WTC11 (cell line): ENCODE measurements around the gene SMIM13. TPM values are rescaled to one million over a fixed set of nuclear protein-coding genes. Genes with fewer than 3 reads are reported as not detected.

ENCODE experiments used
- ATAC-seq: fragments of 200-7000 bp; cut with Tn5 transposase; 2 replicates; pipeline ENCODE4 v1.10.0; 2021; ENCODE audit warnings: mild to moderate bottlenecking, moderate library complexity
- CTCF ChIA-PET: fragments of 300-600 bp; sonication (Branson Sonifier 250); formaldehyde crosslinking; loops from one replicate; lab custom pipeline; 2021; ENCODE audit warnings: antibody characterized with exemption; lab: Charles Lee
- POLR2A ChIA-PET: fragments of 350-600 bp; sonication (Branson Sonifier 250); formaldehyde crosslinking; loops from one replicate; lab custom pipeline; 2021; ENCODE audit warnings: antibody characterized with exemption; lab: Charles Lee
- DNase-seq: peaks from one replicate; pipeline ENCODE4 v3.0.0; 2021; ENCODE audit warnings: low spot score
- H3K27ac Mint-ChIP-seq: 2 replicates; pipeline ENCODE4 v1.8.0; 2021; ENCODE audit warnings: mixed read lengths
- H3K27me3 Mint-ChIP-seq: 2 replicates; pipeline ENCODE4 v1.8.0; 2021; ENCODE audit warnings: low read depth, mild to moderate bottlenecking, moderate library complexity, mixed read lengths
- H3K36me3 Mint-ChIP-seq: 2 replicates; pipeline ENCODE4 v1.8.0; 2021; ENCODE audit warnings: mixed read lengths
- H3K4me1 Mint-ChIP-seq: 2 replicates; pipeline ENCODE4 v1.8.0; 2022; ENCODE audit warnings: mixed read lengths
- H3K4me3 Mint-ChIP-seq: 2 replicates; pipeline ENCODE4 v1.8.0; 2021; ENCODE audit warnings: mild to moderate bottlenecking, moderate library complexity, mixed read lengths
- H3K9me3 Mint-ChIP-seq: 2 replicates; pipeline ENCODE4 v1.8.0; 2021; ENCODE audit warnings: mixed read lengths
- ELF4 ChIP-seq: sonication (generic); formaldehyde crosslinking; IDR thresholded peaks from 2 replicates; pipeline ENCODE4 v1.8.1; 2022; ENCODE audit warnings: low read depth, mild to moderate bottlenecking, moderate library complexity, missing genetic modification reagents
- ETV6 ChIP-seq: sonication (generic); formaldehyde crosslinking; IDR thresholded peaks from 2 replicates; pipeline ENCODE4 v1.8.1; 2022; ENCODE audit warnings: mild to moderate bottlenecking, missing genetic modification reagents
- FOXK1 ChIP-seq: sonication (generic); formaldehyde crosslinking; IDR thresholded peaks from 2 replicates; pipeline ENCODE4 v1.8.0; 2022; ENCODE audit warnings: mild to moderate bottlenecking, moderate library complexity, missing genetic modification reagents
- GTF2I ChIP-seq: fragments of 250-450 bp; sonication (Bioruptor Pico); conservative IDR thresholded peaks from 2 replicates; pipeline ENCODE4 v1.4.0; 2021; ENCODE audit warnings: mild to moderate bottlenecking
- JAZF1 ChIP-seq: fragments of 250-450 bp; sonication (Bioruptor Pico); IDR thresholded peaks from 2 replicates; pipeline ENCODE4 v1.9.0; 2021; ENCODE audit warnings: moderate library complexity, mild to moderate bottlenecking, inconsistent platforms
- MXD4 ChIP-seq: fragments of 250-450 bp; sonication (Bioruptor Pico); IDR thresholded peaks from 2 replicates; pipeline ENCODE4 v1.8.0; 2021; ENCODE audit warnings: mild to moderate bottlenecking, moderate library complexity, borderline replicate concordance
- NFE2L1 ChIP-seq: sonication (generic); formaldehyde crosslinking; IDR thresholded peaks from 2 replicates; pipeline ENCODE4 v1.8.1; 2023; ENCODE audit warnings: missing genetic modification reagents
- NR2C2 ChIP-seq: sonication (generic); formaldehyde crosslinking; IDR thresholded peaks from 2 replicates; pipeline ENCODE4 v1.8.0; 2022; ENCODE audit warnings: mild to moderate bottlenecking, missing genetic modification reagents
- NR3C1 ChIP-seq: sonication (generic); formaldehyde crosslinking; conservative IDR thresholded peaks from 2 replicates; pipeline ENCODE4 v1.8.1; 2023; ENCODE audit warnings: low read depth, mild to moderate bottlenecking, missing genetic modification reagents
- PRRX2 ChIP-seq: fragments of 250-450 bp; sonication (Bioruptor Pico); IDR thresholded peaks from 2 replicates; pipeline ENCODE4 v1.8.0; 2021; ENCODE audit warnings: mild to moderate bottlenecking
- TEAD1 ChIP-seq: sonication (generic); formaldehyde crosslinking; IDR thresholded peaks from 2 replicates; pipeline ENCODE4 v1.8.0; 2022; ENCODE audit warnings: mild to moderate bottlenecking, missing genetic modification reagents
- ZNF396 ChIP-seq: fragments of 250-450 bp; sonication (Bioruptor Pico); IDR thresholded peaks from 2 replicates; pipeline ENCODE4 v1.8.0; 2021; ENCODE audit warnings: mild to moderate bottlenecking, moderate library complexity, borderline replicate concordance
- ZNF671 ChIP-seq: fragments of 250-450 bp; sonication (Bioruptor Pico); IDR thresholded peaks from 2 replicates; pipeline ENCODE4 v1.8.0; 2021; ENCODE audit warnings: mild to moderate bottlenecking
- total RNA-seq: library from RNA; stranded (reverse); gene quantifications from 3 replicates; pipeline ENCODE4 v1.2.3, GENCODE V29; 2021
- TF ChIP-seq, protein P1 (sequence below): fragments of 250-450 bp; sonication (Bioruptor Pico); IDR thresholded peaks from 2 replicates; pipeline ENCODE4 v1.8.0; 2021; ENCODE audit warnings: mild to moderate bottlenecking
- TF ChIP-seq, protein P2 (sequence below): sonication (generic); formaldehyde crosslinking; IDR thresholded peaks from 2 replicates; pipeline ENCODE4 v1.8.0; 2023; ENCODE audit warnings: missing genetic modification reagents
- TF ChIP-seq, protein P3 (sequence below): sonication (generic); formaldehyde crosslinking; conservative IDR thresholded peaks from 2 replicates; pipeline ENCODE4 v1.8.1; 2023; ENCODE audit warnings: mild to moderate bottlenecking, low read depth, missing genetic modification reagents, moderate library complexity
- TF ChIP-seq, protein P4 (sequence below): fragments of 250-450 bp; sonication (Bioruptor Pico); IDR thresholded peaks from 2 replicates; pipeline ENCODE4 v1.9.0; 2021; ENCODE audit warnings: moderate library complexity, mild to moderate bottlenecking, inconsistent platforms, borderline replicate concordance
- TF ChIP-seq, protein P5 (sequence below): sonication (generic); formaldehyde crosslinking; IDR thresholded peaks from 2 replicates; pipeline ENCODE4 v1.8.0; 2023; ENCODE audit warnings: mild to moderate bottlenecking, missing genetic modification reagents
- TF ChIP-seq, protein P6 (sequence below): sonication (generic); formaldehyde crosslinking; IDR thresholded peaks from 2 replicates; pipeline ENCODE4 v1.8.1; 2022; ENCODE audit warnings: mild to moderate bottlenecking, missing genetic modification reagents, moderate library complexity, borderline replicate concordance
- TF ChIP-seq, protein P7 (sequence below): sonication (generic); formaldehyde crosslinking; IDR thresholded peaks from 2 replicates; pipeline ENCODE4 v1.8.1; 2023; ENCODE audit warnings: mild to moderate bottlenecking, missing genetic modification reagents, moderate library complexity

The SMIM13 gene
- total RNA-seq, 1 experiment from 2014 or later: 9.7 TPM

DNA sequence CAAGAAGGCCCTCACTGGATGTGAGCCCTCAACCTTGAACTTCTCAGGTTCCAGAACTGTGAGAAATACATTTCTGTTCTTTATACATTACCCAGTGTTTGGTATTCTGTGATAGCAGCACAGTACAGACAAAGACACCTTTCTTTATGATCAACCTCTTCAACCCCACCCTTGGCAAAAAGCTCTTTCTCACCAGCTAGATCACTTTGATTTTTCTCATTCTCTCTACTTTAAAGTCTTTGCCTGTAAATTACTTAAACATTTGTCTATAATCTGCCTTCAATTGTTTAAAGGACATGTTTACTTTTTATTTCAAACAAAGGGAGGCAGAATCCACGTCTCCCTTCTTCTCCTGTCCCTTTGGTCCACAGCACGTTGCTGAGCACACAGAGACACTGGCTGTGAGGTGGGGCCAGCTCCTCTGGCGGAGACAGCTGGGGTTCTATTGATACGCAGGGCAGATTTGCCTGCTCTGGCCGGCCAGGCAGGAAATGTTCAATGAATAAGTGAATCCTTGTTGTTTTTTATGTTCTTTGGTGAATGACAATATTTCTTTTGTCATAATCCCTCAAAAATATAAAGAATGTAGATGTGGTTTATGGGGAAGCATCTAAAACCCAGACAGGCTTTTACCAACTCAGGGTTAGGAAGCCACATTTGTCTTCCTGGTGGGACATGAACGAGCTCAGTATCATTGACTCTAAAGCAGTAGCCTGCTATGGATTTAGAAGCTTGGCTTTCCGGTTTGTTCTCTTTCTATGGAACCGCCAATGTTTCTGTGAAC lies 86.0 kb downstream of the SMIM13 start:
- ATAC-seq (peak; percentile 93), DNase-seq (no peak)
- H3K36me3 Mint-ChIP-seq: peaks cover 23% of the 10 kb centered on the region
- POLR2A ChIA-PET: interaction anchor here (0.6 to 1.0 kb wide), 2 partner anchors 13 to 82 kb away, joined by 3 to 4 read pairs; no protein-coding TSS in a partner anchor
- no peaks in the 10 kb centered on the region; the same call in 1 of the 2 replicates for H3K27me3 Mint-ChIP-seq
- peak overlapping the region; percentile 2; the same call in 1 of the 2 replicates for H3K4me3 Mint-ChIP-seq
- peaks cover 22% of the 10 kb centered on the region for H3K4me1 Mint-ChIP-seq
- CTCF ChIA-PET: interaction anchor here (1.5 to 2.1 kb wide), 2 partner anchors 62 to 317 kb away, joined by 6 to 7 read pairs; no protein-coding TSS in a partner anchor
- TF ChIP-seq NR3C1 (CRISPR knock-in tag) (no peak), MXD4 (no peak), FOXK1 (0 out of 2 replicates have a peak, but pooled peaks have one; percentile 37)
- peak overlapping the region; percentile 1 for H3K27ac Mint-ChIP-seq
- H3K9me3 Mint-ChIP-seq: peaks cover 20% of the 10 kb centered on the region

DNA sequence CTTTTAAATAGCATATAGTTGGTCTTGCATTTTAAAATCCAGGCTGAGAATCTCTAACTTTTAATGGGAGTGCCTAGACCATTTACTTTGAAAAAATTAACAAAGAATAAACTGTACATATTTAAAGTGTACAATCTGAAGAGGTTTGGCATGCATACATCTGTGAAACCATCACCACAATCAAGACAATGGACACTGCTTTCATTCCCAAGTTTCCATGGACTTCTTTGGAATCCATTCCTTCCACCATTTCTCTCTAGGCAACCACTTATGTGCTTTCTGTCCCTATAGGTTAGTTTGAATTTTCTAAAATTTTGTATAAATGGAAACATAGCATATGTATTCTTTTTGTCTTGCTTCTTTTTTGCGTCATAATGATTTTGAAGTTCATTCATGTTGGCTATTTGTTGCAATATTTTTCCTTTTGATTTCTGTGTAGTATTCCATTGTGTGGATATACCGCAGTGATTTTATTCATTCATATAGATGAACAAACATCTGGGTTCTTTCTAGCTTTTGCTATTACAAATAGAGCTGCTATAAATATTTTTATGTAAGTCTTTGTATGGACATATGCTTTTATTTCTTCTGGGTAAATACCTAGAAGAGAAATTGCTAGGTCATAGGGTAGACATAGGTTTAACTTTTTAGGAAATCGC lies 88.0 kb downstream of the SMIM13 start:
- TF ChIP-seq, protein P1, sequence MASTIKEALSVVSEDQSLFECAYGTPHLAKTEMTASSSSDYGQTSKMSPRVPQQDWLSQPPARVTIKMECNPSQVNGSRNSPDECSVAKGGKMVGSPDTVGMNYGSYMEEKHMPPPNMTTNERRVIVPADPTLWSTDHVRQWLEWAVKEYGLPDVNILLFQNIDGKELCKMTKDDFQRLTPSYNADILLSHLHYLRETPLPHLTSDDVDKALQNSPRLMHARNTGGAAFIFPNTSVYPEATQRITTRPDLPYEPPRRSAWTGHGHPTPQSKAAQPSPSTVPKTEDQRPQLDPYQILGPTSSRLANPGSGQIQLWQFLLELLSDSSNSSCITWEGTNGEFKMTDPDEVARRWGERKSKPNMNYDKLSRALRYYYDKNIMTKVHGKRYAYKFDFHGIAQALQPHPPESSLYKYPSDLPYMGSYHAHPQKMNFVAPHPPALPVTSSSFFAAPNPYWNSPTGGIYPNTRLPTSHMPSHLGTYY (CRISPR knock-in tag): no peak
- no peak for TF ChIP-seq JAZF1 (CRISPR knock-in tag)
- TF ChIP-seq, protein P2, sequence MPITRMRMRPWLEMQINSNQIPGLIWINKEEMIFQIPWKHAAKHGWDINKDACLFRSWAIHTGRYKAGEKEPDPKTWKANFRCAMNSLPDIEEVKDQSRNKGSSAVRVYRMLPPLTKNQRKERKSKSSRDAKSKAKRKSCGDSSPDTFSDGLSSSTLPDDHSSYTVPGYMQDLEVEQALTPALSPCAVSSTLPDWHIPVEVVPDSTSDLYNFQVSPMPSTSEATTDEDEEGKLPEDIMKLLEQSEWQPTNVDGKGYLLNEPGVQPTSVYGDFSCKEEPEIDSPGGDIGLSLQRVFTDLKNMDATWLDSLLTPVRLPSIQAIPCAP (CRISPR knock-in tag): no peak
- no peak for TF ChIP-seq ELF4
- no peak for TF ChIP-seq ZNF671 (CRISPR knock-in tag)
- TF ChIP-seq PRRX2 (CRISPR knock-in tag): no peak
- TF ChIP-seq, protein P3, sequence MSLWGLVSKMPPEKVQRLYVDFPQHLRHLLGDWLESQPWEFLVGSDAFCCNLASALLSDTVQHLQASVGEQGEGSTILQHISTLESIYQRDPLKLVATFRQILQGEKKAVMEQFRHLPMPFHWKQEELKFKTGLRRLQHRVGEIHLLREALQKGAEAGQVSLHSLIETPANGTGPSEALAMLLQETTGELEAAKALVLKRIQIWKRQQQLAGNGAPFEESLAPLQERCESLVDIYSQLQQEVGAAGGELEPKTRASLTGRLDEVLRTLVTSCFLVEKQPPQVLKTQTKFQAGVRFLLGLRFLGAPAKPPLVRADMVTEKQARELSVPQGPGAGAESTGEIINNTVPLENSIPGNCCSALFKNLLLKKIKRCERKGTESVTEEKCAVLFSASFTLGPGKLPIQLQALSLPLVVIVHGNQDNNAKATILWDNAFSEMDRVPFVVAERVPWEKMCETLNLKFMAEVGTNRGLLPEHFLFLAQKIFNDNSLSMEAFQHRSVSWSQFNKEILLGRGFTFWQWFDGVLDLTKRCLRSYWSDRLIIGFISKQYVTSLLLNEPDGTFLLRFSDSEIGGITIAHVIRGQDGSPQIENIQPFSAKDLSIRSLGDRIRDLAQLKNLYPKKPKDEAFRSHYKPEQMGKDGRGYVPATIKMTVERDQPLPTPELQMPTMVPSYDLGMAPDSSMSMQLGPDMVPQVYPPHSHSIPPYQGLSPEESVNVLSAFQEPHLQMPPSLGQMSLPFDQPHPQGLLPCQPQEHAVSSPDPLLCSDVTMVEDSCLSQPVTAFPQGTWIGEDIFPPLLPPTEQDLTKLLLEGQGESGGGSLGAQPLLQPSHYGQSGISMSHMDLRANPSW (CRISPR knock-in tag): no peak
- TF ChIP-seq, protein P4, sequence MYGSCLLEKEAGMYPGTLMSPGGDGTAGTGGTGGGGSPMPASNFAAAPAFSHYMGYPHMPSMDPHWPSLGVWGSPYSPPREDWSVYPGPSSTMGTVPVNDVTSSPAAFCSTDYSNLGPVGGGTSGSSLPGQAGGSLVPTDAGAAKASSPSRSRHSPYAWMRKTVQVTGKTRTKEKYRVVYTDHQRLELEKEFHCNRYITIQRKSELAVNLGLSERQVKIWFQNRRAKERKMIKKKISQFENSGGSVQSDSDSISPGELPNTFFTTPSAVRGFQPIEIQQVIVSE (CRISPR knock-in tag): no peak
- no peak for TF ChIP-seq NR3C1 (CRISPR knock-in tag)
- no peak for TF ChIP-seq TEAD1
- no peak for TF ChIP-seq FOXK1
- TF ChIP-seq, protein P5, sequence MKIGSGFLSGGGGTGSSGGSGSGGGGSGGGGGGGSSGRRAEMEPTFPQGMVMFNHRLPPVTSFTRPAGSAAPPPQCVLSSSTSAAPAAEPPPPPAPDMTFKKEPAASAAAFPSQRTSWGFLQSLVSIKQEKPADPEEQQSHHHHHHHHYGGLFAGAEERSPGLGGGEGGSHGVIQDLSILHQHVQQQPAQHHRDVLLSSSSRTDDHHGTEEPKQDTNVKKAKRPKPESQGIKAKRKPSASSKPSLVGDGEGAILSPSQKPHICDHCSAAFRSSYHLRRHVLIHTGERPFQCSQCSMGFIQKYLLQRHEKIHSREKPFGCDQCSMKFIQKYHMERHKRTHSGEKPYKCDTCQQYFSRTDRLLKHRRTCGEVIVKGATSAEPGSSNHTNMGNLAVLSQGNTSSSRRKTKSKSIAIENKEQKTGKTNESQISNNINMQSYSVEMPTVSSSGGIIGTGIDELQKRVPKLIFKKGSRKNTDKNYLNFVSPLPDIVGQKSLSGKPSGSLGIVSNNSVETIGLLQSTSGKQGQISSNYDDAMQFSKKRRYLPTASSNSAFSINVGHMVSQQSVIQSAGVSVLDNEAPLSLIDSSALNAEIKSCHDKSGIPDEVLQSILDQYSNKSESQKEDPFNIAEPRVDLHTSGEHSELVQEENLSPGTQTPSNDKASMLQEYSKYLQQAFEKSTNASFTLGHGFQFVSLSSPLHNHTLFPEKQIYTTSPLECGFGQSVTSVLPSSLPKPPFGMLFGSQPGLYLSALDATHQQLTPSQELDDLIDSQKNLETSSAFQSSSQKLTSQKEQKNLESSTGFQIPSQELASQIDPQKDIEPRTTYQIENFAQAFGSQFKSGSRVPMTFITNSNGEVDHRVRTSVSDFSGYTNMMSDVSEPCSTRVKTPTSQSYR: no peak
- TF ChIP-seq NR2C2 (CRISPR knock-in tag): no peak
- TF ChIP-seq, protein P6, sequence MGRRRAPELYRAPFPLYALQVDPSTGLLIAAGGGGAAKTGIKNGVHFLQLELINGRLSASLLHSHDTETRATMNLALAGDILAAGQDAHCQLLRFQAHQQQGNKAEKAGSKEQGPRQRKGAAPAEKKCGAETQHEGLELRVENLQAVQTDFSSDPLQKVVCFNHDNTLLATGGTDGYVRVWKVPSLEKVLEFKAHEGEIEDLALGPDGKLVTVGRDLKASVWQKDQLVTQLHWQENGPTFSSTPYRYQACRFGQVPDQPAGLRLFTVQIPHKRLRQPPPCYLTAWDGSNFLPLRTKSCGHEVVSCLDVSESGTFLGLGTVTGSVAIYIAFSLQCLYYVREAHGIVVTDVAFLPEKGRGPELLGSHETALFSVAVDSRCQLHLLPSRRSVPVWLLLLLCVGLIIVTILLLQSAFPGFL: no peak
- no peak for TF ChIP-seq ZNF396 (CRISPR knock-in tag)
- TF ChIP-seq GTF2I (CRISPR knock-in tag): no peak
- TF ChIP-seq, protein P7, sequence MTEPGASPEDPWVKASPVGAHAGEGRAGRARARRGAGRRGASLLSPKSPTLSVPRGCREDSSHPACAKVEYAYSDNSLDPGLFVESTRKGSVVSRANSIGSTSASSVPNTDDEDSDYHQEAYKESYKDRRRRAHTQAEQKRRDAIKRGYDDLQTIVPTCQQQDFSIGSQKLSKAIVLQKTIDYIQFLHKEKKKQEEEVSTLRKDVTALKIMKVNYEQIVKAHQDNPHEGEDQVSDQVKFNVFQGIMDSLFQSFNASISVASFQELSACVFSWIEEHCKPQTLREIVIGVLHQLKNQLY: no peak
- TF ChIP-seq ETV6 (CRISPR knock-in tag): no peak
- no peak for TF ChIP-seq NFE2L1 (CRISPR knock-in tag)
- no peak for ATAC-seq
- H3K9me3 Mint-ChIP-seq: peaks cover 27% of the 10 kb centered on the region
- no peaks in the 10 kb centered on the region for H3K27me3 Mint-ChIP-seq
- peaks cover 22% of the 10 kb centered on the region for H3K4me1 Mint-ChIP-seq
- peaks cover 40% of the 10 kb centered on the region for H3K36me3 Mint-ChIP-seq
- POLR2A ChIA-PET: no interaction called here
- no peak overlapping the region for H3K4me3 Mint-ChIP-seq
- no peak for DNase-seq
- no peak overlapping the region for H3K27ac Mint-ChIP-seq
- CTCF ChIA-PET: no interaction called here
